ENCODE results near the gene CISD1. TPM values are rescaled to one million over a fixed set of nuclear protein-coding genes. Genes with fewer than 3 reads are reported as not detected.
"Not testable (repeated sequence)": the region's sequence is repeated elsewhere in the genome, so short reads cannot be mapped to it uniquely, and the experiment has no call there.

The CISD1 gene
- 10 to 100 TPM in 5 of 6 donors, 1 to 10 TPM in 1; 6.1 to 15.3 (median 11.1) TPM for total RNA-seq
- 10 to 100 TPM in 1 of 2 donors, 1 to 10 TPM in 1; 3.2 to 18.1 TPM for polyA plus RNA-seq

GRCh38 chr10:58268946-58269781, at the start of gene CISD1:
Gene CISD1 (plus strand): TSS chr10:58269162. CDS start chr10:58269274, 112 bp downstream.
- Histone ChIP-seq H3K27ac (peak within 1 kb of the TSS; percentile 95 to 98 (median 98)), H3K27me3 (no peaks in the 10 kb centered on the region), H3K4me3 (peak within 1 kb of the TSS; percentile 34 to 88 (median 73)), H3K4me1 (peaks cover 0 to 23% (median 14%) of the 10 kb centered on the region in 3 donors), H3K36me3 (no peaks in the 10 kb centered on the region), H3K9me3 (no peaks in the 10 kb centered on the region)
- TF ChIP-seq CTCF (IDR thresholded peaks at IDR 0.05), result no peak
- ATAC-seq (peak; percentile 82 to 88 (median 84)), FAIRE-seq (peak; percentile 69), DNase-seq (peak; percentile 94 to 99 (median 98))
- intact Hi-C loops (cut with DNase I), result no loop called here
- 0% methylated on average over 66 of the region's 66 CpGs for WGBS, 2 donors

GRCh38 chr10:58219875-58220274, 49.1 kb upstream of the CISD1 start:
- no peaks in the 10 kb centered on the region for H3K27me3 ChIP-seq
- no peak for FAIRE-seq
- no peak overlapping the region for H3K4me3 ChIP-seq
- H3K4me1 ChIP-seq, result no peaks in the 10 kb centered on the region
- H3K27ac ChIP-seq, result no peak overlapping the region
- DNase-seq, result no peak
- no peaks in the 10 kb centered on the region for H3K9me3 ChIP-seq
- intact Hi-C loops (cut with DNase I), result no loop called here
- no peak for ATAC-seq
- H3K36me3 ChIP-seq, result no peaks in the 10 kb centered on the region
- no peak for TF ChIP-seq CTCF (IDR thresholded peaks at IDR 0.05)

- TF ChIP-seq CTCF (IDR thresholded peaks at IDR 0.05), result no peak
- Histone ChIP-seq H3K9me3 (no peaks in the 10 kb centered on the region), H3K4me1 (no peaks in the 10 kb centered on the region), H3K27ac (no peak overlapping the region), H3K27me3 (no peaks in the 10 kb centered on the region), H3K36me3 (no peaks in the 10 kb centered on the region), H3K4me3 (no peak overlapping the region)
- DNase-seq (no peak), FAIRE-seq (no peak), ATAC-seq (no peak)
- 96 to 98% methylated on average over 2 of the region's 2 CpGs for WGBS, 2 donors
- intact Hi-C loops (cut with DNase I), result no loop called here
Measured at GRCh38 chr10:58220769-58221451, 48.1 kb upstream of the CISD1 start.

- H3K27me3 ChIP-seq, result no peaks in the 10 kb centered on the region
- 88 to 91% methylated on average over 2 of the region's 2 CpGs for WGBS, 2 donors
- no peaks in the 10 kb centered on the region for H3K9me3 ChIP-seq
- intact Hi-C loops (cut with DNase I), result no loop called here
- TF ChIP-seq CTCF (IDR thresholded peaks at IDR 0.05), result no peak
- ATAC-seq (no peak), FAIRE-seq (no peak), DNase-seq (no peak)
- H3K4me1 ChIP-seq, result no peaks in the 10 kb centered on the region
- H3K4me3 ChIP-seq, result no peak overlapping the region
- H3K36me3 ChIP-seq, result no peaks in the 10 kb centered on the region
- no peak overlapping the region for H3K27ac ChIP-seq
Measured at GRCh38 chr10:58225654-58226053, 43.3 kb upstream of the CISD1 start.

- H3K27me3 ChIP-seq; intact Hi-C loops (cut with DNase I); H3K27ac ChIP-seq; ATAC-seq; H3K36me3 ChIP-seq; H3K4me1 ChIP-seq; H3K9me3 ChIP-seq; DNase-seq; H3K4me3 ChIP-seq; FAIRE-seq: not testable (repeated sequence)
- 86 to 91% methylated on average over 7 of the region's 7 CpGs for WGBS, 2 donors
Measured at GRCh38 chr10:58229856-58230255, 39.1 kb upstream of the CISD1 start.
